ENCODE data around the gene PMCH. TPM values are rescaled to one million over a fixed set of nuclear protein-coding genes. Genes with fewer than 3 reads are reported as not detected.

PMCH gene
- polyA plus RNA-seq, 1 experiment: not detected

Small RNA genes within 50 kb of the gene (small RNA-seq; reads per million reads assigned to genes)
- gene RN7SL793P (ENCODE audit: insufficient read length, low read depth): not detected

Other genes starting within 250 kb of the PMCH start
- gene WASHC3, start 135.8 kb downstream of the PMCH start, polyA plus RNA-seq (2011; rRNA removed): 79.3 and 93.8 TPM in 2 replicates
- 42.6 and 62.5 TPM in 2 replicates for gene NUP37, start 77.7 kb downstream of the PMCH start, polyA plus RNA-seq (2011; rRNA removed)
- gene PARPBP, start 77.7 kb downstream of the PMCH start, polyA plus RNA-seq (2011; rRNA removed): 4.2 and 6.0 TPM in 2 replicates

Data from AG04450 (cell line).